Neural cell (in vitro differentiated cells): ENCODE results near the gene INTS12. TPM values are rescaled to one million over a fixed set of nuclear protein-coding genes. Genes with fewer than 3 reads are reported as not detected.

Experiments used
- H2AFZ ChIP-seq: fragments of 200-600, 300-800 bp; sonication (generic), shearing (Covaris generic); 2 replicates; pipeline ENCODE4 v1.6.0; 2014; ENCODE audit warnings: low read depth, mild to moderate bottlenecking, antibody characterized with exemption, low read length, moderate library complexity
- H3F3A ChIP-seq: fragments of 200-600 bp; shearing (Covaris generic); 2 replicates; pipeline ENCODE4 v1.6.1; 2016; ENCODE audit warnings: mild to moderate bottlenecking, moderate library complexity, mixed read lengths, antibody characterized with exemption, low read length; ENCODE audit not compliant: insufficient read depth, poor library complexity, severe bottlenecking
- H3K27ac ChIP-seq: fragments of 200-600, 300-800 bp; sonication (generic), shearing (Covaris generic); 2 replicates; pipeline ENCODE4 v1.5.1; 2014; ENCODE audit warnings: mild to moderate bottlenecking, low read length, moderate library complexity
- H3K27me3 ChIP-seq: fragments of 300-800, 200-600 bp; sonication (generic), shearing (Covaris generic); 2 replicates; pipeline ENCODE4 v1.6.0; 2014; ENCODE audit warnings: mild to moderate bottlenecking, low read depth, low read length, moderate library complexity; ENCODE audit not compliant: insufficient read depth
- H3K36me3 ChIP-seq: fragments of 300-800, 200-600 bp; sonication (generic), shearing (Covaris generic); 2 replicates; pipeline ENCODE4 v1.5.1; 2014; ENCODE audit warnings: mild to moderate bottlenecking, antibody characterized with exemption, low read length, moderate library complexity; ENCODE audit not compliant: insufficient read depth
- H3K4me2 ChIP-seq: fragments of 300-800, 200-600 bp; sonication (generic), shearing (Covaris generic); 2 replicates; pipeline ENCODE4 v1.6.0; 2014; ENCODE audit warnings: mild to moderate bottlenecking, low read length
- H3K4me3 ChIP-seq: fragments of 300-800, 200-600 bp; sonication (generic), shearing (Covaris generic); 2 replicates; pipeline ENCODE4 v1.5.1; 2014; ENCODE audit warnings: mild to moderate bottlenecking, low read length, moderate library complexity
- H3K79me2 ChIP-seq: fragments of 200-600 bp; shearing (Covaris generic); replicated peaks from 2 replicates; pipeline ENCODE4 v1.6.0; 2014; ENCODE audit warnings: mild to moderate bottlenecking, low read length, moderate library complexity; ENCODE audit not compliant: insufficient read depth
- H3K9ac ChIP-seq: fragments of 300-800, 200-600 bp; sonication (generic), shearing (Covaris generic); 2 replicates; pipeline ENCODE4 v1.6.1; 2016; ENCODE audit warnings: mild to moderate bottlenecking, low read length, mixed read lengths
- H3K9me2 ChIP-seq: fragments of 200-600 bp; shearing (Covaris generic); 2 replicates; pipeline ENCODE4 v1.6.1; 2016; ENCODE audit warnings: mild to moderate bottlenecking, low read length, mixed read lengths; ENCODE audit not compliant: insufficient read depth
- H3K9me3 ChIP-seq: fragments of 200-600, 300-800 bp; sonication (generic), shearing (Covaris generic); 2 replicates; pipeline ENCODE4 v1.6.1; 2016; ENCODE audit warnings: mild to moderate bottlenecking, mixed run types, low read length, moderate library complexity, mixed read lengths
- H4K20me1 ChIP-seq: fragments of 200-600 bp; shearing (Covaris generic); 2 replicates; pipeline ENCODE4 v1.6.1; 2016; ENCODE audit warnings: mild to moderate bottlenecking, mixed run types; ENCODE audit not compliant: insufficient read depth
- CTCF ChIP-seq: fragments of 450-650 bp; IDR thresholded peaks from 2 replicates; pipeline ENCODE4 v1.5.1; 2014; ENCODE audit warnings: antibody characterized with exemption, mild to moderate bottlenecking, moderate library complexity; ENCODE audit not compliant: poor library complexity, severe bottlenecking
- EP300 ChIP-seq: fragments of 450-650 bp; conservative IDR thresholded peaks from 2 replicates; pipeline ENCODE4 v1.6.1; 2014; ENCODE audit warnings: antibody characterized with exemption, mild to moderate bottlenecking, moderate library complexity; ENCODE audit not compliant: poor library complexity, severe bottlenecking
- EZH2 ChIP-seq: fragments of 200-600, 300-800 bp; shearing (Covaris generic), sonication (generic); IDR thresholded peaks from 2 replicates; pipeline ENCODE4 v1.6.1; 2014; ENCODE audit warnings: antibody characterized with exemption, low read length, borderline replicate concordance, mild to moderate bottlenecking; ENCODE audit not compliant: insufficient read depth, poor library complexity, severe bottlenecking
- MXI1 ChIP-seq: fragments of 450-650 bp; conservative IDR thresholded peaks from 2 replicates; pipeline ENCODE4 v1.6.1; 2014; ENCODE audit warnings: antibody characterized with exemption, mild to moderate bottlenecking; ENCODE audit not compliant: poor library complexity, severe bottlenecking
- POLR2AphosphoS5 ChIP-seq: IDR thresholded peaks from 2 replicates; pipeline ENCODE4 v1.6.1; 2012
- RAD21 ChIP-seq: fragments of 450-650 bp; conservative IDR thresholded peaks from 2 replicates; pipeline ENCODE4 v1.6.1; 2014; ENCODE audit warnings: antibody characterized with exemption, mild to moderate bottlenecking, moderate library complexity
- REST ChIP-seq: IDR thresholded peaks from 2 replicates; pipeline ENCODE4 v1.6.1; 2012; ENCODE audit warnings: borderline replicate concordance
- SMC3 ChIP-seq: fragments of 450-650 bp; conservative IDR thresholded peaks from 2 replicates; pipeline ENCODE4 v1.6.1; 2014; ENCODE audit warnings: antibody characterized with exemption, mild to moderate bottlenecking, moderate library complexity; ENCODE audit not compliant: poor library complexity
- TAF1 ChIP-seq: IDR thresholded peaks from 2 replicates; pipeline ENCODE4 v1.6.1; 2012; ENCODE audit warnings: low read depth
- polyA plus RNA-seq: library from polyadenylated mRNA; depleted of rRNA; stranded (reverse); fragments of >200 nt; gene quantifications from 2 replicates; pipeline ENCODE4 v1.2.3, GENCODE V29; 2014

INTS12 gene
- polyA plus RNA-seq, 1 donor from 2014 or later = 24.2 TPM

- Histone ChIP-seq H3F3A (no peaks in the 10 kb centered on the region), H3K4me2 (no peak overlapping the region), H3K36me3 (no peaks in the 10 kb centered on the region), H3K27ac (no peak overlapping the region), H3K4me3 (no peak overlapping the region), H3K9me3 (no peaks in the 10 kb centered on the region), H3K27me3 (no peaks in the 10 kb centered on the region), H4K20me1 (no peaks in the 10 kb centered on the region), H2AFZ (no peak overlapping the region), H3K9ac (no peak overlapping the region), H3K79me2 (no peaks in the 10 kb centered on the region), H3K9me2 (no peaks in the 10 kb centered on the region)
- TF ChIP-seq REST = no peak
- TF ChIP-seq POLR2AphosphoS5 = no peak
- no peak for TF ChIP-seq EZH2
- no peak for TF ChIP-seq TAF1
- no peak for TF ChIP-seq CTCF
- TF ChIP-seq RAD21 = no peak
- no peak for TF ChIP-seq MXI1
- TF ChIP-seq EP300 = no peak
- TF ChIP-seq SMC3 = no peak
These were observed 34.5 kb downstream of the INTS12 start for GRCh38 chr4:105674011-105674410.

GRCh38 chr4:105671301-105671700 is 37.2 kb downstream of the INTS12 start:
- H3K36me3 ChIP-seq = no peaks in the 10 kb centered on the region
- no peak for TF ChIP-seq MXI1
- H3K27me3 ChIP-seq = no peaks in the 10 kb centered on the region
- no peaks in the 10 kb centered on the region for H3F3A ChIP-seq
- no peaks in the 10 kb centered on the region for H4K20me1 ChIP-seq
- no peak overlapping the region for H3K4me2 ChIP-seq
- H3K9me3 ChIP-seq = no peaks in the 10 kb centered on the region
- H2AFZ ChIP-seq = no peak overlapping the region
- no peak overlapping the region for H3K9ac ChIP-seq
- H3K79me2 ChIP-seq = no peaks in the 10 kb centered on the region
- H3K4me3 ChIP-seq = no peak overlapping the region
- no peaks in the 10 kb centered on the region for H3K9me2 ChIP-seq
- H3K27ac ChIP-seq = no peak overlapping the region

- H3K36me3 ChIP-seq = no peaks in the 10 kb centered on the region
- H3K27me3 ChIP-seq = no peaks in the 10 kb centered on the region
- H3F3A ChIP-seq = no peaks in the 10 kb centered on the region
- H3K9me2 ChIP-seq = no peaks in the 10 kb centered on the region
- TF ChIP-seq REST (no peak), SMC3 (no peak), POLR2AphosphoS5 (no peak), CTCF (no peak), EZH2 (no peak), RAD21 (no peak), MXI1 (no peak), TAF1 (no peak), EP300 (no peak)
- H3K27ac ChIP-seq = no peak overlapping the region
- H4K20me1 ChIP-seq = no peaks in the 10 kb centered on the region
- no peaks in the 10 kb centered on the region for H3K79me2 ChIP-seq
- H3K9me3 ChIP-seq = no peaks in the 10 kb centered on the region
- no peak overlapping the region for H3K9ac ChIP-seq
- H3K4me2 ChIP-seq = no peak overlapping the region
- H3K4me3 ChIP-seq = no peak overlapping the region
- no peak overlapping the region for H2AFZ ChIP-seq
These were observed 37.8 kb downstream of the INTS12 start for GRCh38 chr4:105670684-105671083.
